AG04450 (cell line): ENCODE data around the gene DROSHA. TPM values are rescaled to one million over a fixed set of nuclear protein-coding genes. Genes with fewer than 3 reads are reported as not detected.
"Not testable (repeated sequence)": the region's sequence is repeated elsewhere in the genome, so short reads cannot be mapped to it uniquely, and the experiment has no call there.

Experiments
- CTCF ChIA-PET: fragments of 300-600, 350-600 bp; formaldehyde crosslinking; extraction: SDS; loops from one replicate; lab custom pipeline; 2022; ENCODE audit warnings: antibody characterized with exemption, inconsistent platforms; lab: Charles Lee
- POLR2A ChIA-PET: fragments of 350-600 bp; formaldehyde crosslinking; extraction: SDS; loops from one replicate; lab custom pipeline; 2021; ENCODE audit warnings: antibody characterized with exemption, inconsistent platforms; lab: Yijun Ruan, JAX
- DNase-seq: peaks from one replicate; pipeline ENCODE4 v3.0.0-alpha.2; 2011; ENCODE audit warnings: low read depth, low spot score
- H3K27ac ChIP-seq: one replicate; pipeline ENCODE4 v1.5.1; 2012; ENCODE audit warnings: low read depth, low read length, control low read depth
- H3K27me3 ChIP-seq: one replicate; pipeline ENCODE4 v1.6.0; 2012; ENCODE audit warnings: low read length; ENCODE audit not compliant: control insufficient read depth, insufficient read depth
- H3K4me3 ChIP-seq: 2 replicates; pipeline ENCODE4 v1.5.1; 2011; ENCODE audit warnings: mild to moderate bottlenecking, low read depth, low read length, control low read depth
- H3K9me3 ChIP-seq: 2 replicates; pipeline ENCODE4 v1.5.1; 2012; ENCODE audit warnings: low read length; ENCODE audit not compliant: control insufficient read depth, insufficient read depth
- CTCF ChIP-seq: IDR thresholded peaks from 2 replicates; pipeline ENCODE4 v1.5.1; 2011; ENCODE audit warnings: low read depth, low read length, control low read depth, inconsistent platforms
- polyA plus RNA-seq: library from polyadenylated mRNA; depleted of rRNA; stranded (reverse); fragments of >200 nt; gene quantifications from 2 replicates; pipeline ENCODE4 v1.2.3, GENCODE V29; 2011

DROSHA gene
- polyA plus RNA-seq, 1 experiment = 65.0 TPM

GRCh38 chr5:31396611-31397295 lies 135.1 kb downstream of the DROSHA start:
- no peak for DNase-seq
- no peak overlapping the region for H3K27ac ChIP-seq
- H3K27me3 ChIP-seq = no peaks in the 10 kb centered on the region
- CTCF ChIA-PET = no interaction called here
- H3K4me3 ChIP-seq = no peak overlapping the region
- TF ChIP-seq CTCF = no peak
- no peaks in the 10 kb centered on the region for H3K9me3 ChIP-seq
- POLR2A ChIA-PET = no interaction called here

- H3K9me3 ChIP-seq, H3K27ac ChIP-seq, POLR2A ChIA-PET, CTCF ChIA-PET, H3K27me3 ChIP-seq, H3K4me3 ChIP-seq, DNase-seq: not testable (repeated sequence)
These were observed 136.3 kb downstream of the DROSHA start for GRCh38 chr5:31395450-31396045.

GRCh38 chr5:31393126-31393525 lies 138.8 kb downstream of the DROSHA start:
- TF ChIP-seq CTCF = no peak
- no peak overlapping the region for H3K27ac ChIP-seq
- ChIA-PET CTCF (no interaction called here), POLR2A (no interaction called here)
- no peak for DNase-seq
- H3K27me3 ChIP-seq = no peaks in the 10 kb centered on the region
- H3K4me3 ChIP-seq = no peak overlapping the region
- peaks cover 7% of the 10 kb centered on the region for H3K9me3 ChIP-seq

- H3K4me3 ChIP-seq = no peak overlapping the region
- DNase-seq = no peak
- H3K27ac ChIP-seq = no peak overlapping the region
- peaks cover 12% of the 10 kb centered on the region for H3K9me3 ChIP-seq
- H3K27me3 ChIP-seq = no peaks in the 10 kb centered on the region
- TF ChIP-seq CTCF = no peak
- ChIA-PET CTCF (no interaction called here), POLR2A (no interaction called here)
These were observed 139.8 kb downstream of the DROSHA start for GRCh38 chr5:31392061-31392460.

- no peak overlapping the region for H3K27ac ChIP-seq
- POLR2A ChIA-PET = no interaction called here
- CTCF ChIA-PET = no interaction called here
- peaks cover 14% of the 10 kb centered on the region for H3K9me3 ChIP-seq
- no peaks in the 10 kb centered on the region for H3K27me3 ChIP-seq
- H3K4me3 ChIP-seq = no peak overlapping the region
- no peak for TF ChIP-seq CTCF
- no peak for DNase-seq
These were observed 141.6 kb downstream of the DROSHA start for GRCh38 chr5:31390256-31390655.
